ENCODE data around the gene EMP3.

- TF ChIP-seq POLR2AphosphoS5 (IDR thresholded peaks at IDR 0.05; ENCODE audit: low read depth, low read length) = no peak
- no peak for TF ChIP-seq POLR2A (IDR thresholded peaks at IDR 0.05; ENCODE audit: low read depth, low read length)
- no peak for TF ChIP-seq TAF1 (IDR thresholded peaks at IDR 0.05; ENCODE audit: borderline replicate concordance, low read depth, low read length)
Observed at GRCh38 chr19:48344892-48345291, 19.5 kb downstream of the EMP3 start.
